Measurements from ENCODE around the gene ADAMTS14. TPM values are rescaled to one million over a fixed set of nuclear protein-coding genes. Genes with fewer than 3 reads are reported as not detected.

ADAMTS14 gene
- total and polyA plus RNA-seq, 11 donors: 0.11 to 3.8 (median 0.37) TPM; not detected in 1

GRCh38 chr10:70676511-70676910 is 4.2 kb downstream of the ADAMTS14 start:
- intact Hi-C loops (cut with DNase I): loop anchor here in 5 of 10 donors (10.0 kb wide), 4 partner anchors 68 to 232 kb away; partner anchors contain the start of gene NODAL (in 1 of the 5)
- no peak for TF ChIP-seq POLR2A (IDR thresholded peaks at IDR 0.05)
- TF ChIP-seq, protein P1, sequence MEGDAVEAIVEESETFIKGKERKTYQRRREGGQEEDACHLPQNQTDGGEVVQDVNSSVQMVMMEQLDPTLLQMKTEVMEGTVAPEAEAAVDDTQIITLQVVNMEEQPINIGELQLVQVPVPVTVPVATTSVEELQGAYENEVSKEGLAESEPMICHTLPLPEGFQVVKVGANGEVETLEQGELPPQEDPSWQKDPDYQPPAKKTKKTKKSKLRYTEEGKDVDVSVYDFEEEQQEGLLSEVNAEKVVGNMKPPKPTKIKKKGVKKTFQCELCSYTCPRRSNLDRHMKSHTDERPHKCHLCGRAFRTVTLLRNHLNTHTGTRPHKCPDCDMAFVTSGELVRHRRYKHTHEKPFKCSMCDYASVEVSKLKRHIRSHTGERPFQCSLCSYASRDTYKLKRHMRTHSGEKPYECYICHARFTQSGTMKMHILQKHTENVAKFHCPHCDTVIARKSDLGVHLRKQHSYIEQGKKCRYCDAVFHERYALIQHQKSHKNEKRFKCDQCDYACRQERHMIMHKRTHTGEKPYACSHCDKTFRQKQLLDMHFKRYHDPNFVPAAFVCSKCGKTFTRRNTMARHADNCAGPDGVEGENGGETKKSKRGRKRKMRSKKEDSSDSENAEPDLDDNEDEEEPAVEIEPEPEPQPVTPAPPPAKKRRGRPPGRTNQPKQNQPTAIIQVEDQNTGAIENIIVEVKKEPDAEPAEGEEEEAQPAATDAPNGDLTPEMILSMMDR (IDR thresholded peaks at IDR 0.05): no peak
- no peaks in the 10 kb centered on the region for H3K9me3 ChIP-seq
- H3K27me3 ChIP-seq: peaks cover 0 to 22% (median 0%) of the 10 kb centered on the region in 9 donors
- H3K4me1 ChIP-seq: peaks cover 0 to 34% (median 17%) of the 10 kb centered on the region in 12 donors
- ATAC-seq (no peak), DNase-seq (no peak)
- no peak overlapping the region for H3K4me3 ChIP-seq
- WGBS, 4 donors: 81 to 99% (median 95%) methylated on average over 6 of the region's 6 CpGs
- H3K27ac ChIP-seq: no peak overlapping the region
- no peaks in the 10 kb centered on the region for H3K36me3 ChIP-seq

- H3K4me1 ChIP-seq: peaks cover 0 to 32% (median 17%) of the 10 kb centered on the region in 12 donors
- peaks cover 0 to 17% (median 0%) of the 10 kb centered on the region in 9 donors for H3K27me3 ChIP-seq
- DNase-seq (no peak), ATAC-seq (no peak)
- WGBS, 4 donors: 77 to 100% (median 90%) methylated on average over 2 to 5 of the region's 5 CpGs
- no peaks in the 10 kb centered on the region for H3K9me3 ChIP-seq
- no peak overlapping the region for H3K27ac ChIP-seq
- no peak for TF ChIP-seq POLR2A (IDR thresholded peaks at IDR 0.05)
- intact Hi-C loops (cut with DNase I): loop anchor here in 5 of 10 donors (10.0 kb wide), 4 partner anchors 68 to 232 kb away; partner anchors contain the start of gene NODAL (in 1 of the 5)
- no peaks in the 10 kb centered on the region for H3K36me3 ChIP-seq
- no peak overlapping the region for H3K4me3 ChIP-seq
These were observed 4.7 kb downstream of the ADAMTS14 start for GRCh38 chr10:70677016-70677415.

- Histone ChIP-seq H3K36me3 (no peaks in the 10 kb centered on the region), H3K4me1 (peaks cover 0 to 29% (median 15%) of the 10 kb centered on the region in 12 donors), H3K27me3 (peaks cover 0 to 12% (median 0%) of the 10 kb centered on the region in 9 donors), H3K9me3 (no peaks in the 10 kb centered on the region), H3K4me3 (no peak overlapping the region), H3K27ac (no peak overlapping the region)
- no peak for ATAC-seq
- 56 to 68% (median 64%) methylated on average over 9 of the region's 9 CpGs for WGBS, 4 donors
- no peak for TF ChIP-seq POLR2A (IDR thresholded peaks at IDR 0.05)
- TF ChIP-seq, protein P1 (IDR thresholded peaks at IDR 0.05): no peak
- intact Hi-C loops (cut with DNase I): loop anchor here in 5 of 10 donors (10.0 kb wide), 4 partner anchors 67 to 233 kb away; partner anchors contain the start of gene NODAL (in 1 of the 5)
- no peak for DNase-seq
These were observed 5.4 kb downstream of the ADAMTS14 start for GRCh38 chr10:70677620-70678249.

DNA sequence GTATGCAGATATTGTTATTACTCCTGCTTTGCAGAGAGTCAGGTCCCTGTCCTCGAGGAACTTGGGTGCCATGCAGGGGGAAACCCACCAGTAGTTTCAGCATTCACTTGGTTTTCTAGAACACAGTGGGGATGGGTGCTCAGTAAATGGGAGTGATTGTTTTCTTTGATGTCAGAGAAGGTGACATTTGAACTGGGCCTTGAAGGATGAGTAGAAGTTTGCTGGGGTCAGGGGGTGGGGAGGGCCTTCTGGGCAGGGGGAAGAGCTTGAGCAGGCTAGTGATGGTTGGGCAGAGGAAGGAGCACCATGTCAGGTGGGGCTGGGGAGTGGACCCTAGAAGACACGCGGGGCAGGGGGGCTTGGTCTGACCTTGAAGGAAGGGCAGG is 5.9 kb downstream of the ADAMTS14 start:
- H3K9me3 ChIP-seq: no peaks in the 10 kb centered on the region
- WGBS, 4 donors: 91 to 97% (median 95%) methylated on average over 3 of the region's 3 CpGs
- ATAC-seq (no peak), DNase-seq (no peak)
- H3K4me1 ChIP-seq: peaks cover 0 to 24% (median 12%) of the 10 kb centered on the region in 12 donors
- H3K27me3 ChIP-seq: peaks cover 0 to 7% (median 0%) of the 10 kb centered on the region in 9 donors
- H3K36me3 ChIP-seq: no peaks in the 10 kb centered on the region
- intact Hi-C loops (cut with DNase I): loop anchor here in 5 of 10 donors (10.0 kb wide), 4 partner anchors 67 to 233 kb away; partner anchors contain the start of gene NODAL (in 1 of the 5)
- TF ChIP-seq, protein P1 (IDR thresholded peaks at IDR 0.05): no peak
- TF ChIP-seq POLR2A (IDR thresholded peaks at IDR 0.05): no peak
- H3K27ac ChIP-seq: no peak overlapping the region
- H3K4me3 ChIP-seq: no peak overlapping the region
